ENCODE measurements around the gene SLCO1B1. TPM values are rescaled to one million over a fixed set of nuclear protein-coding genes. Genes with fewer than 3 reads are reported as not detected.
"Not testable (repeated sequence)": the region's sequence is repeated elsewhere in the genome, so short reads cannot be mapped to it uniquely, and the experiment has no call there.

Gene SLCO1B1
- total RNA-seq, 1 experiment from 2014 or later = not detected

DNA sequence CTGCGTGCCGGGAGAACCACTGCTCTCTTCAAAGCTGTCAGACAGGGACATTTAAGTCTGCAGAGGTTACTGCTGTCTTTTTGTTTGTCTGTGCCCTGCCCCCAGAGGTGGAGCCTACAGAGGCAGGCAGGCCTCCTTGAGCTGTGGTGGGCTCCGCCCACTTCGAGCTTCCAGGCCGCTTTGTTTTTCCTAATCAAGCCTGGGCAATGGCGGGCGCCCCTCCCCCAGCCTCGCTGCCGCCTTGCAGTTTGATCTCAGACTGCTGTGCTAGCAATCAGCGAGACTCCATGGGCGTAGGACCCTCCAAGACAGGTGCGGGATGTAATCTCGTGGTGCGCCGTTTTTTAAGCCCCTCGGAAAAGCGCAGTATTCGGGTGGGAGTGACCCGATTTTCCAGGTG, 83.4 kb downstream of the SLCO1B1 start:
- in situ Hi-C loops (cut with HindIII; ENCODE audit: low sequenced_read_pairs); DNase-seq (ENCODE audit: low spot score): not testable (repeated sequence)

DNA sequence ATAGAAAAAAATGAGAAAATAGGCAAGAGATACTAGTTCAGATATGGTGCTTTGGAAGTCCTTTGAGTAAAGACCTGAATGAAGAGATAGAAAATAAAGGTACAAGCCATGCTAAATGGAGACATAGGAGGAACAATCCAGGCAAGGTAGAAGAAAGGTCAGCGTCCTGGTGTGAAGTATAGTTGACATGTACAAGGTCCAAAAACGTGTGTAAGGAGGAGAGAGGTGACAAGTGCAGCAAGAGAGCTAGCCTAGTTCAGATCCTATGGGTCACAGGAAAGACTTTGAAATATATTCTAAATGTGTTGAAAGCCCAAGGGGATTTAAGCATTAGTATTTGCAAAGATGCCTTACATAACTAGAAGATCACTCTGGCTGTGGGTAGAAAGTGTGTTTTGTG, 88.2 kb downstream of the SLCO1B1 start:
- no peak for DNase-seq (ENCODE audit: low spot score)

DNA sequence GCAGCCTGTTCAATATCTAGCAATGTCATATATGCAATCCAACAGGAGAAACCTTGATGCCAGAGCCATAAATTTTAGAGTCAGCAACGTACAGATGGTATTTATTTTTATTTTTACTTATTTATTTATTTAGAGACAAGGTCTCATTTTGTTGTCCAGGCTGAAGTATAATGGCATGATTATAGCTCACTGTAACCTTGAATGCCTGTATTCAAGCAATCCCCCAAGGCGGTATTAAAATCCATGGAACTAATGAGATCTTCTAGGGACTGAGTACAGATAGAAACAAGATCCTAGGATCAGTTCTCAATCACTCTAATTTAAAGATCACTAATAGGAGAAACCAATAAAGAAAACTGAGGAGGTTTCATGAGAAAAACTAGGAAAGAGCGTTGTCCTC, 89.3 kb downstream of the SLCO1B1 start:
- in situ Hi-C loops (cut with HindIII; ENCODE audit: low sequenced_read_pairs) = no loop called here
- DNase-seq (ENCODE audit: low spot score) = no peak

More for the DNA sequence above, 88.2 kb downstream of the SLCO1B1 start:
- in situ Hi-C loops (cut with HindIII; ENCODE audit: low sequenced_read_pairs) = no loop called here

DNA sequence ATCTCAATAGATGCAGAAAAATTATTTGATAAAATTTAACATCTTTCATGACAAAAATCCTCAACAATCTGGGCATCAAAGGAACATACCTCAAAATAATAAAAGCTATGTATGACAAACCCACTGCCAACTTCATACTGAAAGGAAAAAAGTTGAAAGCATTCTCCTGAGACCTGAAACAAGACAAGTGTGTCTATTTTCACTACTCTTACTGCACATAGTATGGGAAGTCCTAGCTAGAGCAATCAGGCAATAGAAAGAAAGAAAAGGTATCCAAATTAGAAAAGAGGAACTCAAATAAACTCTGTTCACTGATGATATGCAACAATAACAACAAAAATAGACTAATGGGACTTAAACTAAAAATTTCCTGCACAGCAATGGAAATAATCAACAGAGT, 90.1 kb downstream of the SLCO1B1 start:
- in situ Hi-C loops (cut with HindIII; ENCODE audit: low sequenced_read_pairs) = no loop called here
- no peak for DNase-seq (ENCODE audit: low spot score)

DNA sequence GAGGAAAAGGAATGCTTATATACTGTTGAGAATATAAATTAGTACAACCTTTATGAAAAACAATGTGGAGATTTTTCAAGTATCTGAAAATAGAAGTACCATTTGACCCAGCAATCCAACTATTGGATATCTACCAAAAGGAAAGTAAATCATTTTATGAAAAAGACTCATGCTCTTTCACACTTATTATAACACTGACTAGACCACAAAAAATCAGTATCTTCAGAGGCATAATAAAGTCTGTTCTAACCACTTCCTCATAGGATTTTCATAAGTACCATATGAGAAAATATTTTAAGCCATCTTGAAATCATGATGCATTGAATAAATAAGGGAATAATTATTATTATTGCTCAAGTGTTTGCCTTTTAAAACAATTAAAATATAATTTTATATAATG, 90.8 kb downstream of the SLCO1B1 start:
- in situ Hi-C loops (cut with HindIII; ENCODE audit: low sequenced_read_pairs) = no loop called here
- DNase-seq (ENCODE audit: low spot score) = no peak

DNA sequence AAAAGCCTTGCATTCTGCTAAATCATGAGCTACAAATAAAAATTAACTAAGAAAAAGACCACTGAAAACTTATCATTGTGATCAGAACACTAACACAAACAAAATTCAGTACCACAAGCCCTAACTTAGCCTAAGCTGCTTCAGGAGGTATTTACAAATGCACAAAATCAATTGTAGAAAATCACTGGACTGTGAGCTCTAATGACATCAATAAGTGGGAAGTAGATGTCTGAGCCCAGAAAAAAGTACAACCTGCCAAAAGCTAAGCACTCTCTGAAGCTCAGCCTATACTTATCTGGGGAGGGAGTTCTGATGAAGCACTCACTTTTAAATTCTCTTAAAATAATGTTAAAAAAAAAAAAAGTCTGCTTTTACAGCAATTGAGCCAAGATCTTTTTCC, 92.9 kb downstream of the SLCO1B1 start:
- in situ Hi-C loops (cut with HindIII; ENCODE audit: low sequenced_read_pairs) = no loop called here

DNA sequence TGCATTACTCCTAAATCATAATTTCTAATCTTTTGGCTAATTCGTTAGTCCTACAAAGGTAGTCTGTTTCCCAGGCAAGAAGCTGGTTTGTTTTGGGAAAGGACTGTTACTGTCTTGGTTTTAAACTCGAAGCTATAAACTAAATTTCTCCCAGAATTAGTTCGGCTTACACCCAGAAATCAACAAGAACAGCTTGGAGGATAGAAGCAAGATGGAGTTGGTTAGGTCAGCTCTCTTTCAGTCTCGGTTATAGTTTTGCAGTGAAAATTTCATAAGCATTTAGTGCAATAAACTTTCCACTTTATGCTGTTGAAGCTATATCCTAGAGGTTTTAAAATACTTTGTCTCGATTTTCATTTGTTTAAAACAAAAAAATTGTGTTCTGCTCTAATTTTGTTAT, 103.4 kb downstream of the SLCO1B1 start:
- no peak for DNase-seq (ENCODE audit: low spot score)
- in situ Hi-C loops (cut with HindIII; ENCODE audit: low sequenced_read_pairs) = no loop called here

More for the DNA sequence above, 92.9 kb downstream of the SLCO1B1 start:
- DNase-seq (ENCODE audit: low spot score) = no peak

DNA sequence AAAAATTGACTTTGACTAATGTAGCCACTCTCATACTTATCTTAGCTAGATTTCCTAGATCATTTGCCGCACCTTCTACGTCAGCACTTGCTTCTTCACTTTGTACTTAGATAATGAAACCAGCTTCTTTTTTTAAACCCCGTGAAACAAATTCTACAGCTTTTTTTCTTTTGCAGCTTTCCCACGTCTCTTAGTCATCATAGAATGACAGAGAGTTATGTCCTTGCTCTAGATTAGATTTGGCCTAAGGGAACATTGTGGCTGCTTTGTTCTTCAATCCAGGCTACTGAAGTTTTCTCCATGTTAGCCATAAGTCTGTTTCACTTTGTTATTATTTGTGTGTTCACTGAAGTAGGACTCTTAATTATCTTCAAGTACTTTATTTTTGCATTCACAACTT, 108.9 kb downstream of the SLCO1B1 start:
- in situ Hi-C loops (cut with HindIII; ENCODE audit: low sequenced_read_pairs) = no loop called here
- DNase-seq (ENCODE audit: low spot score) = no peak

DNA sequence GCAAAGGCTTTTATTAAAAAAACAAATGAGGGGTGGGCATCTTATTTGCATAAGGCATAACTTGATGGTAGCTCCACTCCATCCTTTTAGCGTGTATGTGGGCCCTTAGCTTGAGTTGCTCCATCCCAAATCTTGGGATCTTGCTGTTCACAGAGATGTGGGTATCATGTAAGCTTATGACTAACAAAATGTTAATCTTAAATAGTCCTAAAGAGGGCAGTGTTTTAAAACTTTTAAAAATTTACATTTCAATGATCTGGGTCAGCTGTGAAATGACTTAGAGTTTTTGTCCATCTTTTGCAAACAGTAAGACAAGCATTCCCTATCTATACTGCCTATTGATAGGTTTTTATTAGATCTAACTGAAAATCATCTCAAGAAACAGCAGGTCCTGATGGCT, 117.7 kb downstream of the SLCO1B1 start:
- in situ Hi-C loops (cut with HindIII; ENCODE audit: low sequenced_read_pairs) = no loop called here
- peak; percentile 8 for DNase-seq (ENCODE audit: low spot score)

DNA sequence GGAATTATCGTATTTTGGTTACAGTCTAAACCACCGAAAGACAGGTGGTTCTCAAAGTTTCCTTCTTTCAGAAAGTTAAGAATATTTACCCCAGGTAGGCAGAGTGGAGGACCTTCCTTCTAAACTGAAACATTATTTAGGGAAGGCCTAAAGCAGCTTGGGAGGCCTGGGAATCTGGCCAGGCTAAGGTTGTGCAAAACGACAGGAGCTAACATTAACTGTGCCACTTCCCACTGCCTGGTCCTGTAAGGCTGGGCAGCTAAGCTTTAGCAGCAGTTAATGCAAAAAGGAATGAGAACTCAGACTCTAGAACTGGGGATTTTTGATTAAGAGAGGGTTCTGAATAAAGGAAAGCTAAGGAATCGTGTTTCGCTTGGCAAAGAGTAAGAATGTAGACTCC, 121.1 kb downstream of the SLCO1B1 start:
- in situ Hi-C loops (cut with HindIII; ENCODE audit: low sequenced_read_pairs) = no loop called here
- no peak for DNase-seq (ENCODE audit: low spot score)

DNA sequence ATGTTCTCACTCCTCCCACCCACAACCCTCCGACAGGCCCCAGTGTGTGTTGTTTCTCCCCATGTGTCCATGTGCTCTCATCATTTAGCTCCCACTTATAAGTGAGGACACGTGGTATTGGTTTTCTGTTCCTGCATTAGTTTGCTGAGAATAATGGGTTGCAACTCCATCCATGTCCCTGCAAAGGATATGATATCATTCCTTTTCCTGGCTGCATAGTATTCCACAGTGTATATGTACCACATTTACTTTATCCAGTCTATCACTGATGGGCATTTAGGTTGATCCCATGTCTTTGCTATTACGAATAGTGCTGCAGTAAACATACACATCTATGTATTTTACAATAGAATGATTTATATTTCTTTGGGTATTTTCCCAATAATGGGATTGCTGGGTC, 126.2 kb downstream of the SLCO1B1 start:
- no peak for DNase-seq (ENCODE audit: low spot score)
- in situ Hi-C loops (cut with HindIII; ENCODE audit: low sequenced_read_pairs) = no loop called here

DNA sequence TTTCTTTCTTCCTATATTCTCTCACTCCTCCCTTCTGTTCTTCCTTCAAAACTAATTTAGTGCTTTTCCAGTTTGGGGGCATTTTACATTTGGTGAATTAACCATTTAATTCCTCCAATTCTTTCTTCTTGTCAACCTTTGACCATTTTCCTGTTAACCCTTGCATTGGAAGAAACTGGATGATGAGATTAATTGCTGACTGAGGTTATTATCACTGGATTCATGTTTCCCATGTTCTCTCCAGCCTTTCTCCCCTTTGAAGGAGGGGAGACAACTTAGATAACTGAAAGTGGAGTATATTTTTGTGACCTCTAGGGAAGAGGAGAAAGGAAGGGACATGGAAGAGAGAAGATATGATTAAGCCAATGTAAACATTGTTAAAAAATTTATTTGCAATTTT, 133.2 kb downstream of the SLCO1B1 start:
- in situ Hi-C loops (cut with HindIII; ENCODE audit: low sequenced_read_pairs) = no loop called here
- DNase-seq (ENCODE audit: low spot score) = no peak

DNA sequence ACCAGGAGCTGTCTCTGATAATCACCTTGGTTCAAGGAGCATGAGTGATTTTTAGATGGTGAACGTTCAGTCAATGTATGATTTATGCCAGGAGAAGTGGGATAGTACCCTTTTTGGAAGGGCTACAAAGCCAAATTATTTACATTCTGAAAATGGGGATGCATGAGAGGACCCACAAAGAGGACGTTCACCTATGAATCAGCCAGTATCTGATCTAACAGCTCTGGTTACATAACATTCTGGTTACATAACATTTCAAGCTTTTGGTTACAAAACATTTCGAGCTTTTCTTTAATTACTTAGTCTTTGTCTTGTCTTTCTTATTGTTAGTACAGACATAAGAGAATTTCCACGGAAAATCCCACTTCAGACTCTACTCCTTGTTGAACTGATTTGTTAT, 134.9 kb downstream of the SLCO1B1 start:
- in situ Hi-C loops (cut with HindIII; ENCODE audit: low sequenced_read_pairs) = no loop called here
- DNase-seq (ENCODE audit: low spot score) = no peak

DNA sequence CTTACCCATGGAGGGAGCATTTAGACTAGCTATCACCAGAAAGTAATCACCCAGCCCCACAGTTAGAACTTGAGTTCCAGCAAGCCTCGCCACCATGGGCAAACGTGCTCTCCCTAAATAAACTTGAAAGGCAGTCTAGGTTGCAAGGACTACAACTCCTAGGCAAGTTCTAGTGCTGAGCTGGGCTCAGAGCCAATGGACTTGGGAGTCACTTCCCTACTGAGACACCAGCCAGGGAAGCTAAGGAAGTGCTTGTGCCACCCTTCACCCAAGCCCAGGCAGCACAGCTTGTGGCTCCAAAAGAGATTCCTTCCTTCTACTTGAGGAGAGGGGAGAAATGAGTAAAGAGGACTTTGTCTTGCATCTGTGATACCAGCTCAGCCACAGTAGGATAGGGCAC, 145.8 kb downstream of the SLCO1B1 start:
- in situ Hi-C loops (cut with HindIII; ENCODE audit: low sequenced_read_pairs) = no loop called here
- DNase-seq (ENCODE audit: low spot score) = no peak

Other genes with a start within 250 kb of the SLCO1B1 start
- gene SLCO1A2, start 203.7 kb downstream of the SLCO1B1 start, total RNA-seq (2014; rRNA removed; shearing (Covaris generic)) = not detected in 2 replicates
- not detected in 2 replicates for gene IAPP, start 241.7 kb downstream of the SLCO1B1 start, total RNA-seq (2014; rRNA removed; shearing (Covaris generic))